Neural progenitor cell (in vitro differentiated cells): ENCODE measurements around the gene ZNF536.

Experiments used
- CTCF ChIP-seq: fragments of 200-600 bp; sonication (generic); IDR thresholded peaks from 2 replicates; pipeline ENCODE4 v1.5.1; 2017; ENCODE audit warnings: antibody characterized with exemption, mild to moderate bottlenecking
- EZH2 ChIP-seq: fragments of 200-600 bp; sonication (generic); IDR thresholded peaks from 2 replicates; pipeline ENCODE4 v1.6.1; 2017; ENCODE audit warnings: antibody characterized with exemption, mild to moderate bottlenecking, moderate library complexity
- EZH2phosphoT487 ChIP-seq: fragments of 200-600 bp; sonication (generic); IDR thresholded peaks from 2 replicates; pipeline ENCODE4 v1.6.1; 2017; ENCODE audit warnings: antibody characterized with exemption

GRCh38 chr19:30596813-30597399 lies 224.7 kb downstream of the ZNF536 start:
- TF ChIP-seq CTCF (no peak), EZH2 (no peak), EZH2phosphoT487 (no peak)
